Stimulated activated CD4-positive, alpha-beta T cell treated with anti-CD3 and anti-CD28 coated beads, Interleukin-15, amount 100 ng/mL, for 48 hours (primary cell): ENCODE data around the gene MYH2.

ENCODE experiments used
- DNase-seq, 2 donors: peaks; one replicate each; pipeline ENCODE4 v3.0.0-alpha.2; 2020; ENCODE audit warnings: low read depth in 2 of 2

The MYH2 gene

DNA sequence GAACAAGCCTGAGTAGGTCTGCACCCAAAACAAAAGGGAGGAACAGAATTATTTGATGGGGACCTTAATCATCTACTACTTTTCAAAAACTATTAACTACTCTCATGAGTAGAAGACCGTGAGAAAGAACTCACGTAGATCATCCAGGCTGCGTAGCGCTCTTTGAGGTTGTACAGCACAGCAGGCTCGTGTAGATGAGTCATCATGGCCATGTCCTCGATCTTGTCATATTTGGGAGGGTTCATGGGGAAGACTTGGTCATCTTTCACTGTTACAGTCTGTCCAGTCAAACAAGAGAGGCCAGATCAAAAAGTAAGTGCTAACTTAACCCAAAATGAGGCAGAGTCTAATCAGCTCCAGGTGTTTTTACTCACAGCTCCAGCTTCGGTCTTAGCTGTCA lies 33.4 kb downstream of the MYH2 start:
- DNase-seq, result no peak

DNA sequence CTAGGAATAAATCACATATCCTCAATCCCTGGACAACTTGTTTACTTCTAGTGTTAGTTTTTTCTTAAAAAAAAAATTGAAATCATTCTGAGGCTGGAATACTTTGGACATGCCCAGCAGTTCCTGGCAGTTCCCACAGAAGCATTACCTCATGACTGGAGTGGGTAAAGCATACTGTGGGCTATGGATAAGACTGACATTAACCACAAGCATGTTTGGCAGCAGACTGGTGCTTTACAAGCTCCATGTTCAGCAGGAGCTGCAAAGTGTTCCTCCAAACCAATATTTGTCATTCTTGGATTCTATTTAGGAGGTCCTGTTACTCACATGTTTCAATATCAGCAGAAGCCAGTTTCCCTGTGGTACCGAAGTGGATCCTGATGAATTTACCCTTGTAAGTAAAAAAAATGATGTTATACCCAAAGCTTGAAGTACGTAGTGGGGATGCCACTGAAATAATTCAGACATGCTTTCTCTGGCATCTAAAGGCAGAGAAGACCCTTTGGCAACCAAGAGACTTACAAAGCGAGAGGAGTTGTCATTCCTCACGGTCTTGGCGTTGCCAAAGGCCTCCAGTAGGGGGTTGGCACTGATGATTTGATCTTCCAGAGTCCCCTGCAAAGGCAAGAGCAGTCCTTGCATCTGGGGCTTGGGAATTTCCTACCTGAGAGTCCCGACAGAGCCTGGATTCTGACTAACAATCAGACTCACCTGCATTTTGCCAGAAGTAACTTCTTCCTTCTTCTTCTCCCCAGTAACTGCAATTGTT lies 36.0 kb downstream of the MYH2 start:
- DNase-seq, result no peak

DNA sequence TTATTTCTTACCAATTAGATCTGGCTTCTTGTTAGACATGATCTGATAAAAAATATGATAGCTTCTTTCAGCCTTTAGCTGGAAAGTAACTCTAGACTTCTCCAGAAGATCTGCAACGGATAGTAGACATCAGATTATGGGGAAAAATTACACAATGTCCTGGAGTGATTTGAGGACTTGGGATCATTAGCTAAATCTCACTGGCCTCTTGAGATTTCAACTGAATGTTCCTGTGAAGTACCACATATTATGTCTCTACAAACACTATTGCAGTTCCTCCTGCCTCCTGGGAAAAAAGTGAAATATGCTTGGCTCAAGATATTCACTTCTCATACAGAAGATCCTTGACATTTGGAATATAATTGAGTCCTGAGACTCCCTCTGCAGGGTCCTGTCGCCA lies 36.6 kb downstream of the MYH2 start:
- no peak for DNase-seq

DNA sequence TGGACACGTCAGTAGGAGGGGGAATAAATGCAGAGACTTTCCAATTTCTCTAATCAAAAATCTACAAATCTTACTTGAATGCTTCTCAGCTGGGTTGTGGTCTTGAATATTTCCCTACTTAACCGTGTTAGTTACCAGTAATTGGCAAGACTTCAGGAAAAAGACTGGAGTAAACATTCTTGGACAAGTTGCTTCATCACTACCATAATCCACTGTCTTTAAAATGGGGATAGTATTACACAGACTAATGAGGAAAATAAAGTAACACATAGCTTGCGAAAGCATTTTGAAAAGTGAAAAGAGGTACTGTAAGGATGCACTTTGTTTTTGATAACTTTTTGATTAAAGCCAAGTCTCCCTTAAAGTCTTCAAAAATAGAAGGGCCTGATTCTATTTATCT lies 49.5 kb downstream of the MYH2 start:
- DNase-seq, result no peak

DNA sequence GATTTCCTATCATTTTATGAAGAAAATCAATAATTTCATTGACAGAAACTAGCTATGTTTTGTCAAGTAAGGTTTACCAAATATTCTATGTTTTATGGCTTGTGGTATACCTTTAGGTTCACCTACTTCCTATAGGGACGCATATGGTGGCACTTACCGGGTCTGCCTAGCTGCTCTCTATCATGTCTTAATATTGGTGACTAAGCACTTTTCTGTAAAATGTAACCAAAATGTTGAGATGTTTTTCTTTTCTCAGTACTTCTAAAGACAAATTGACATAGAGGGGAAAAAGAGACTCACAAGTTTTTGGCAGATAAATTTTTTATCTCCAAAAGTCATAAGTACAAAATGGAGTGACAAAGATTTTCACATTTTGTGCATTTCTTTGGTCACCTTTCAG lies 57.5 kb downstream of the MYH2 start:
- no peak for DNase-seq

DNA sequence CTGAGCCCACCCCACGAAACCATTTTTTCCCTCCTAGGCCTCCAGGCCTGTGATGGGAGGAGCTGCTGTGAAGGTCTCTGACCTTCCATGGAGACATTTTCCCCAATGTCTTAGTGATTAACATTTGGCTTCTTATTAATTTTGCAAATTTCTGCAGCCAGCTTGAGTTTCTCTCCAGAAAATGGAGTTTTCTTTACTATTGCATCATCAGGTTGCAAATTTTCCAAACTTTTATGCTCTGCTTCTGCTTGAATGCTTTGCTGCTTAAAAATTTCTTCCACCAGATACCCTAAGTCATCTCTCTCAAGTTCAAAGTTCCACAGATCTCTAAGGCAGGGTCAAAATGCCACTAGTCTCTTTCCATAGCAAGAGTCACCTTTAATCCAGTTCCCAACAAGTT lies 67.2 kb downstream of the MYH2 start:
- DNase-seq, result no peak

DNA sequence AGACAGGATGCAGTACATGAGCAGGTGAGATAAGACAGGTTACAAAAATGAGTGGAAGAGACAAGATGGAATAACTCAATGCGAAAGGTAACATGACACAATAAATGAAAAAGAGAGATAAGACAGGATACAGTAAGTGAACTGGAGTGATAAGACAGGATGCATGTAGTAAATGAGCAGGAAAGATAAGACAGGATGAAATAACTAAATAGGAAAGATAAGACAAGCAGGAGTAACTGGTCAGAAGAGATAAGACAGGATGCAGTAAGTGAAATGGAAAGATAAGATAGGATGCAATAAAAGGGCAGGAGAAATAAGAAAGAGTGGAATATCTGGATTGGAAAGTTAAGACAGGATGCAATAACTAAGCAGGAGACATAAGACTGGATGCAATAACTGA lies 71.8 kb downstream of the MYH2 start:
- DNase-seq, result no peak

DNA sequence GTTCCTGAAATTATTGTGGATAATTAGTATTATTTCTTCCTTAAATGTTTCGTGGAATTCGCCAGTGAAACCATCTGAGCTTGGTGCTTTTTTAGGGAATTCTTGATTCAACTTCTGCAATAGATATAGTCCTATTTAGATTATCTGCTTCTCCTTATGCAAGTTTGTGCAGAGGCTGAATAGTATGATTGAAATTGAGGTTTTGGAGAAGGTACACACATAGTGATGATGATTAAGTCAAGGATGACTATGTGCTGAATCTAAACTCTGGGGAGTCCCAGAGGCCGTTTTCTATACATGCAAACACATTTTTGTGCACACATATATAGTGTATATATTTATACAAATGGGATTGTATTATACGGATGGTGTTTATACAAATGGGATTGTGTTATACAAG lies 74.9 kb downstream of the MYH2 start:
- no peak for DNase-seq

DNA sequence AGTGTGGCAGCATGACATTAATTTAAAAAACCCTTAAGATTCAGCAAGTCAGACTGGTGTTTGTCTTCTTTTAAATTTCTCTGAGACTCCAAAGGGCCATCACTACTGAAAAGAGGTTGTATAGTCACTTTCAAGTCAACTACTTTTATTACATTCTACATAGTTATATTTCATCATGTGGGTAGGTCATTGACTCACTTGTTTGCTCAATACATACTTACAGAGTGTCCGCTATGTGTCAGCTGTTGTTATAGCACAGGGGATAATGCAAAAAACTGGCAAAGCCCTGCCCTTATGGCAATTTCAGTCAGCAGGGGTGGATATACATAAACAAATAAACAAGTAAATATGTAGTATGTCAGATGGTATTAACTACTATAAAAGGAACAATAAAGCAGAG lies 77.6 kb downstream of the MYH2 start:
- DNase-seq, result no peak
